Activated CD4-positive, alpha-beta T cell treated with anti-CD3 and anti-CD28 coated beads, Interleukin-2, amount 10 ng/mL, durations not matched to agents 7 days and 5 days (primary cell): ENCODE measurements around the gene UNC119B. TPM values are rescaled to one million over a fixed set of nuclear protein-coding genes. Genes with fewer than 3 reads are reported as not detected.

ENCODE experiments used
- CTCF ChIA-PET: fragments of 350-600 bp; sonication (Branson Sonifier 250); formaldehyde crosslinking; loops from one replicate; lab custom pipeline; 2021; ENCODE audit warnings: antibody characterized with exemption; lab: Charles Lee
- POLR2A ChIA-PET: fragments of 350-600 bp; sonication (Branson Sonifier 250); formaldehyde crosslinking; loops from one replicate; lab custom pipeline; 2021; ENCODE audit warnings: antibody characterized with exemption; lab: Charles Lee
- DNase-seq: peaks from one replicate; pipeline ENCODE4 v3.0.0-alpha.2; 2020
- H3K27ac Mint-ChIP-seq: one replicate; pipeline ENCODE4 v1.8.0; 2021; ENCODE audit warnings: mild to moderate bottlenecking, moderate library complexity, mixed read lengths
- H3K27me3 Mint-ChIP-seq: one replicate; pipeline ENCODE4 v1.8.0; 2021; ENCODE audit warnings: mixed read lengths
- H3K36me3 Mint-ChIP-seq: one replicate; pipeline ENCODE4 v1.8.0; 2021; ENCODE audit warnings: low read depth, mixed read lengths
- H3K4me1 Mint-ChIP-seq: one replicate; pipeline ENCODE4 v1.8.0; 2021; ENCODE audit warnings: mixed read lengths
- H3K4me3 Mint-ChIP-seq: one replicate; pipeline ENCODE4 v1.8.0; 2021; ENCODE audit warnings: mild to moderate bottlenecking, moderate library complexity, mixed read lengths
- H3K9me3 Mint-ChIP-seq: one replicate; pipeline ENCODE4 v1.8.0; 2021; ENCODE audit warnings: mixed read lengths
- total RNA-seq, 2 experiments: library from RNA; stranded (reverse); gene quantifications; one replicate each; pipeline ENCODE4 v1.2.3, GENCODE V29; 2021

UNC119B gene
- total RNA-seq, 2 experiments from 2014 or later = 18.3 to 21.7 TPM

DNA sequence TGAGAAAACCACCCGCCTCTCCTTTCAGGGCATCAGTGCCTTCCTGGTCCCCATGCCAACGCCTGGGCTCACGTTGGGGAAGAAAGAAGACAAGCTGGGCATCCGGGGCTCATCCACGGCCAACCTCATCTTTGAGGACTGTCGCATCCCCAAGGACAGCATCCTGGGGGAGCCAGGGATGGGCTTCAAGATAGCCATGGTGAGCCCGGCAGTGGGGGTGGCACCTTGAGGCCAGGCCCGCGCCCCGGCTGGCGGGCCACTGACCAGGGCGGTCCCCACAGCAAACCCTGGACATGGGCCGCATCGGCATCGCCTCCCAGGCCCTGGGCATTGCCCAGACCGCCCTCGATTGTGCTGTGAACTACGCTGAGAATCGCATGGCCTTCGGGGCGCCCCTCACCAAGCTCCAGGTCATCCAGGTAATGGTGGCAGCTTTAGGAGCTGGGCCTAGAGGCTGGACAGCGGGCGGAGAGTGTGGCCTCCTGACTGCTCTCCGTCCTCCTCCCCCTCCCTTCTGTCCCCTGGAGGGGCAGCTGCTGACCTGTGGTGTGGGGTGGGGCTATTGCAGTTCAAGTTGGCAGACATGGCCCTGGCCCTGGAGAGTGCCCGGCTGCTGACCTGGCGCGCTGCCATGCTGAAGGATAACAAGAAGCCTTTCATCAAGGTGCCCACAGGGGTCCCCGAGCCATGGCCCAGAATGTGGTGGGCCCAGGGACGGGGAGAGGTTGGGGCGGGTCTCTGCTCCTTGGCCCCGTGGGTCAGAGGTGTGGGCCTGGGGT lies 28.2 kb downstream of the UNC119B start:
- Mint-ChIP-seq H3K9me3 (no peaks in the 10 kb centered on the region), H3K4me3 (no peak overlapping the region), H3K27ac (no peak overlapping the region), H3K4me1 (no peaks in the 10 kb centered on the region), H3K36me3 (no peaks in the 10 kb centered on the region), H3K27me3 (no peaks in the 10 kb centered on the region)
- DNase-seq = no peak
- CTCF ChIA-PET = no interaction called here
- POLR2A ChIA-PET = no interaction called here

DNA sequence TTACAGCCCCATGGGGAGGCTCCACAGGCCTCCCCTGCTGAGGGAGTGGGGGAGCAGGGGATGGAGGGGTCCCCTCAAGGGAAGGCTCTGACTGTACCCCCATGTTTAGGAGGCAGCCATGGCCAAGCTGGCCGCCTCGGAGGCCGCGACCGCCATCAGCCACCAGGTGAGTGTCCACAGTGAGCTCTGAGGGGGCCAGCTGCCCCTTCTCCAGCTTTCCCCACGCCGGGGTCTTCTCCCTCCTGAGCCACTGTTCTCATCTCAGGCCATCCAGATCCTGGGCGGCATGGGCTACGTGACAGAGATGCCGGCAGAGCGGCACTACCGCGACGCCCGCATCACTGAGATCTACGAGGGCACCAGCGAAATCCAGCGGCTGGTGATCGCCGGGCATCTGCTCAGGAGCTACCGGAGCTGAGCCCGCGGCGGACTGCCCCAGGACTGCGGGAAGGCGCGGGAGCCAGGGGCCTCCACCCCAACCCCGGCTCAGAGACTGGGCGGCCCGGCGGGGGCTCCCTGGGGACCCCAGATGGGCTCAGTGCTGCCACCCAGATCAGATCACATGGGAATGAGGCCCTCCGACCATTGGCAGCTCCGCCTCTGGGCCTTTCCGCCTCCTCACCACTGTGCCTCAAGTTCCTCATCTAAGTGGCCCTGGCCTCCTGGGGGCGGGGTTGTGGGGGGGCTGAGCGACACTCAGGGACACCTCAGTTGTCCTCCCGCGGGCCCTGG lies 28.9 kb downstream of the UNC119B start:
- DNase-seq = no peak
- no peaks in the 10 kb centered on the region for H3K9me3 Mint-ChIP-seq
- no peak overlapping the region for H3K27ac Mint-ChIP-seq
- no peaks in the 10 kb centered on the region for H3K27me3 Mint-ChIP-seq
- ChIA-PET CTCF (no interaction called here), POLR2A (no interaction called here)
- no peaks in the 10 kb centered on the region for H3K36me3 Mint-ChIP-seq
- no peaks in the 10 kb centered on the region for H3K4me1 Mint-ChIP-seq
- no peak overlapping the region for H3K4me3 Mint-ChIP-seq

DNA sequence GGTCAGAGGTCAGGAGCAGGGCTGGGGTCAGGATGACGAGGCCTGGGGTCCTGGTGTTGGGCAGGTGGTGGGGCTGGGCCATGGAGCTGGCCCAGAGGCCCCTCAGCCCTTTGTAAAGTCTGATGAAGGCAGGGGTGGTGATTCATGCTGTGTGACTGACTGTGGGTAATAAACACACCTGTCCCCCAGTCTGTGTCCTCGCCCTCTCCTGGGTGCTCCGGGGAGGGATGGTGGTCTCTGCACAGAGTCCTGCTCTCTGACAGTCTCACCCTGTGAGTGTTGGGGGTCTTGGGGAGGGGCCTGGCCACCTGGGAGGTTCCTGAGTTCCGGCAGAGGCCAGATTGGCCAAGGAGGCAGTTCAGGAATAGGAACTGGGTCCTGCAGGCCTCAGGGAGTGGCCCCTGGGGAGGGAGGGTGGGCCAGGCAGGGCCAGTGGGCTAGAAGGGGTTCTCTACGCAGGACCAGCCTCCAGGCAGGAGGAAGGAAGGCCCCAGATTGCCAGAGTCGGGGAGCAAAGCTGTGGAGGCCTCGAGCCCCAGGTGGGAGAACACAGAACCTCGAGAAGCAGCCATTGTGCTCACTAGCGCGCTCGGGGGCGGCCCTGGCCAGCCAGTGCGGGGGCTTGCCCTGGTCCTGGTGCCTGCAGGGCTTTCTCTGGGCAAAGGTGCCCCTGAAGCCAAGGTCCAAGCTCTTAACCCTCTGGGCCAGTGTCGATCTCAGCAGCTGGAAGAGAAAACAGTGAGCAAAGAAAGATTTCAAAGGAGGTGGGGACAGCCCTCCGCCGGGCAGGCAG lies 29.8 kb downstream of the UNC119B start:
- no peak overlapping the region for H3K27ac Mint-ChIP-seq
- CTCF ChIA-PET = no interaction called here
- H3K4me3 Mint-ChIP-seq = no peak overlapping the region
- H3K9me3 Mint-ChIP-seq = no peaks in the 10 kb centered on the region
- no peaks in the 10 kb centered on the region for H3K36me3 Mint-ChIP-seq
- no peaks in the 10 kb centered on the region for H3K4me1 Mint-ChIP-seq
- H3K27me3 Mint-ChIP-seq = no peaks in the 10 kb centered on the region
- no peak for DNase-seq
- POLR2A ChIA-PET = no interaction called here

DNA sequence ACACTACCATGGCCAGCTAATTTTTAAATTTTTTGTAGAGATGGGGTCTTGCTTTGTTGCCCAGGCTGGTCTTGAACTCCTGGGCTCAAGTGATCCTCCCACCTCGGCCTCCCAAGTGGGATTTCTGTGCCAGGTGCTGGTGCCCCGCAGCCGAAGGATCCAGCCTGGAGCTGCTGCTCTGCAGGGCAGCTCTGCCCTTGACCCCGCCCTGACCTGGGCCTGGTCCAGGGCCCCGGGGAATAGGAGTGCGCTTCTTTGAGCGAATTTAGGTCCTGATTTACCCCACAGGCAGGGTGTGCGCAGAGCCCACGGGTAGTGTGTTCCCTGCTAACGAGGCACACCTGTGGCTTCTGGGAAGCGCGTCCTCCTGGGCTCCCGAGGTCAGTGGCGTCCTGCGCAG lies 30.6 kb downstream of the UNC119B start:
- no peaks in the 10 kb centered on the region for H3K9me3 Mint-ChIP-seq
- DNase-seq = no peak
- H3K4me3 Mint-ChIP-seq = no peak overlapping the region
- no peak overlapping the region for H3K27ac Mint-ChIP-seq
- CTCF ChIA-PET = no interaction called here
- POLR2A ChIA-PET = no interaction called here
- no peaks in the 10 kb centered on the region for H3K36me3 Mint-ChIP-seq
- H3K27me3 Mint-ChIP-seq = no peaks in the 10 kb centered on the region
- H3K4me1 Mint-ChIP-seq = no peaks in the 10 kb centered on the region

DNA sequence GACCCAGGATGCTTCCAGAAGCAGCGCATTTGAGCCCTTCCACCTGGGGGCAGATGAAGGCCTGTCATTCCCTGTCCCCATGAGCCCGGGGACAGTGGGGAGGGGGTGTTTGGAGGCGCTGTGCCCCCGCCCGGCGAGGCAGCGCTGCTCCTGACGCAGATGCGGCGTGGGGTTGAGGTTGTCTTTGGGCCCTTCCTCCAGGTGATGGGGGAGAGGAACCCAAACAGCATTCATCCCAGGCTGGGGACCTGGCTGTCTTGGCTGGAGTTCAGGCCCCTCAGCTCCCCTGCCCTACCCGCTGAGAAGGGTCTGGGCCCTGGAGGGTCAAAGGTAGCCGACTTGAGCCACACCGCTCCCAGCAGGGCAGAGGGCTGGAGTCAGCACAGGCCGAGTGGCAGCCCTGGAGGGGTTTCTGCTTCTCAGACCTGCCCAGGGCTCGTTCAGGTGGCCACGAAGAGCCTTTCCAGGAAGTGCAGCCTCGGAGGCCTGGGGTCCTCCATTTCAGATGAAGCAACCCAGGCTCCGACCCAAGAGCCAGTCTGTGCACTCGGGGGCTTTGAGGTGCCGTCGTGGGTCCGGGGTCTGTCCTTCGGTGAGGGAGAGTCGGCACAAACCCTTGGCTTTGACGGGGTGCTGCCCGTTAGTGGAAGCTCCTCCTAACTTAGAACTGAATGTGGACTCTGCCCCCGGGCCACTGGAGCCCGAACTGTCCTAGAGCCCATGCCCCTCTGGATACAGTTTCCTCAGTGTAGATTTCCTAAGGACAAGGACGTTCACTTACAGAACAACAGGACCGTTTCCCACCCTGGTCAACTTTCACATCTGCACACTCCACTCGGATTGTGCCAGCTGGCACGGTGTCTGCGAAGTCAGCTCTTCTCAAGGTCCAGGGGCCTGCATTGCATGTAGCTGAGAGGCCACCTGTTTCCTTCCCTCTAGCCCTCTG lies 31.5 kb downstream of the UNC119B start:
- no peaks in the 10 kb centered on the region for H3K36me3 Mint-ChIP-seq
- ChIA-PET CTCF (interaction anchor here (1.4 kb wide), 1 partner anchor 17 kb away, joined by 3 read pairs; no protein-coding TSS in a partner anchor), POLR2A (no interaction called here)
- H3K9me3 Mint-ChIP-seq = no peaks in the 10 kb centered on the region
- no peak overlapping the region for H3K27ac Mint-ChIP-seq
- H3K4me1 Mint-ChIP-seq = no peaks in the 10 kb centered on the region
- DNase-seq = no peak
- no peak overlapping the region for H3K4me3 Mint-ChIP-seq
- H3K27me3 Mint-ChIP-seq = no peaks in the 10 kb centered on the region

DNA sequence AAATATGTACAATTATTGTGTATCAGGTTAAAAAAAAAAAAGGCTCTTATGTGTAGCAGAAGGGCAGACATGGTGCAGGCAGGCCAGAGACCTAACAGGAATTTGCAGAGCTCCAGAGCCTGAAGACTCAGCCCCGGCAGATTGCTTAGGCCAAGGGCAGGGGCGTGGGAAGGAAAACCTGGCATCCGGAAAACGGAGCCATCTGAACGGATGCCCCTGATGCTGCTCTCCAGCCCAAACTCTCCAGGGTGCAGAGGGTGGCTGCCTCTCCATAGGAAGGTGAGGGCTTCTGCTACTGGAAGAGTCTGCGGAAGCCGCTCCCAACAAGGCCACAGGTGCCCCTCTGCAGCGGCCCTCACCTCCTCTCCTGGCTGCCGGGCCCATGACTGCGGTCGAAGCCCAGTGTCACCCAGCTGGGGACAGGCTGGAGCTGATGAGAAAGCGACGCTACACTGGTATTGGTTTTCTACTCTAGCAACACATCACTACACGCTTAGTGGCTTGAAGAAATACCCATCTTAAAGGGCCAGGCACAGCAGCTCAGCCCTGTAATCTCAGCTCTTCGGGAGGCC lies 34.8 kb downstream of the UNC119B start:
- no peaks in the 10 kb centered on the region for H3K36me3 Mint-ChIP-seq
- H3K27me3 Mint-ChIP-seq = no peaks in the 10 kb centered on the region
- peaks cover 5% of the 10 kb centered on the region for H3K4me1 Mint-ChIP-seq
- DNase-seq = no peak
- H3K4me3 Mint-ChIP-seq = no peak overlapping the region
- no peaks in the 10 kb centered on the region for H3K9me3 Mint-ChIP-seq
- CTCF ChIA-PET = no interaction called here
- no peak overlapping the region for H3K27ac Mint-ChIP-seq
- POLR2A ChIA-PET = no interaction called here

DNA sequence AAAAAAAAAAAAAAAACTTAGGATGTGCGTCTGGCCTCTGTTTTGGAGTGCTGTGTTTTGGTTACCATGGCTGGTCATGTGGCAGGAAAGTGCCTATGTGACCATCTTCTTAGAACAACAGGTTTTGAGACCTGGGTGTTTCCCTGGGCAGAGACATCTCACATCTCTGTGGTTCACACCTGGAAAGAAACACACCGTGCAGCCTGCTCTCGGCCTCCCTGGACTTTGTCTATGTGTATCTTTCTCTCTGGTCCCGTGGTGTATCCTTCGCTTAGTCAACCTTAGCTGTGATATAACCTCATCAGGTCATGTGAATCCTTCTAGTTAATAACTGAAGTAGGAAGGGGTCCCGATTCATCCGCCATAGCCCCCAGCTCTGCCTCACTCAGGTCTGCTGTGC lies 38.0 kb downstream of the UNC119B start:
- Mint-ChIP-seq H3K4me3 (no peak overlapping the region), H3K36me3 (no peaks in the 10 kb centered on the region), H3K27ac (no peak overlapping the region), H3K9me3 (no peaks in the 10 kb centered on the region), H3K4me1 (peaks cover 5% of the 10 kb centered on the region), H3K27me3 (no peaks in the 10 kb centered on the region)
- ChIA-PET POLR2A (no interaction called here), CTCF (no interaction called here)
- no peak for DNase-seq

DNA sequence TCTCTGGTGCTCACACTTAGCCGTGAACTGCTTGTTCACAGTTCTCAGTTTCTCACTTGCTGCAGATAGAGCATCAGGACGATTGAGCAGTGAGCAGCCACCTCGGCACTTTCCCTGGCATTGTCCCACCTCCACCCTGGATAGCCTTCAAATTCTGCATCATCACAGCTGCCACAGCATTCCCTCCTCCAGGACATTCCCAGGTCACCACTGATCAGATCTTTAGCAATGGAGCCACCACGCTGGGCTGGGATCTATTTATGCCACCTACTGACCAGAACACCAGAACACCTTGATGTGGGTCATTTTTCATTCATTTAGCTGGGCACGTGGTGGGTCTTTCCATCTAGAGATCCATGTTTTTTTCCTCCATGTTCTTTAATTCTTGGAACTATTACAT lies 39.0 kb downstream of the UNC119B start:
- Mint-ChIP-seq H3K27me3 (peaks cover 3% of the 10 kb centered on the region), H3K4me3 (no peak overlapping the region), H3K36me3 (no peaks in the 10 kb centered on the region), H3K27ac (no peak overlapping the region), H3K9me3 (no peaks in the 10 kb centered on the region), H3K4me1 (peaks cover 5% of the 10 kb centered on the region)
- DNase-seq = no peak
- POLR2A ChIA-PET = interaction anchor here (0.6 kb wide), 1 partner anchor 1563 kb away, joined by 4 read pairs; no protein-coding TSS in a partner anchor
- CTCF ChIA-PET = interaction anchor here (0.6 kb wide), 1 partner anchor 51 kb away, joined by 3 read pairs; no protein-coding TSS in a partner anchor

DNA sequence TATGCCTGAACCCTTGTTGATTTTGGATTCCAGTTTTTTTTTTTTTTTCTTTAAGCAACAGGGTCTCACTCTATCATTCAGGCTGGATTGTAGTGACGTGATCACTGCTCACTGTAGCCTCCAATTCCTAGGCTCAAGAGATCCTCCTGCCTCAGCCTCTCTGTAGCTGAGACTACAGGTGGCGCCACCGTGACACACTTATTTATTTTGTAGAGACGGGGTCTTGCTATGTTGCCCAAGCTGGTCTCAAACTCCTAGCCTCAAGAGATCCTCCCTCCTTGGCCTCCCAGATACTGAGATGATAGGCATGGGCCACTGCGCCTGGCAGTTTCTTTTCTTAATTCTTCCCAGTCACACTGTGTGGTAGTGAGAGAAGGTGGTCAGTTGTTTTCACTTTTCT lies 40.5 kb downstream of the UNC119B start:
- peaks cover 4% of the 10 kb centered on the region for H3K36me3 Mint-ChIP-seq
- no peak overlapping the region for H3K4me3 Mint-ChIP-seq
- peaks cover 5% of the 10 kb centered on the region for H3K9me3 Mint-ChIP-seq
- POLR2A ChIA-PET = no interaction called here
- peaks cover 5% of the 10 kb centered on the region for H3K27me3 Mint-ChIP-seq
- peaks cover 5% of the 10 kb centered on the region for H3K4me1 Mint-ChIP-seq
- DNase-seq = no peak
- CTCF ChIA-PET = interaction anchor here (0.5 to 0.6 kb wide), 4 partner anchors 83 to 370 kb away, joined by 3 read pairs; no protein-coding TSS in a partner anchor
- H3K27ac Mint-ChIP-seq = no peak overlapping the region

DNA sequence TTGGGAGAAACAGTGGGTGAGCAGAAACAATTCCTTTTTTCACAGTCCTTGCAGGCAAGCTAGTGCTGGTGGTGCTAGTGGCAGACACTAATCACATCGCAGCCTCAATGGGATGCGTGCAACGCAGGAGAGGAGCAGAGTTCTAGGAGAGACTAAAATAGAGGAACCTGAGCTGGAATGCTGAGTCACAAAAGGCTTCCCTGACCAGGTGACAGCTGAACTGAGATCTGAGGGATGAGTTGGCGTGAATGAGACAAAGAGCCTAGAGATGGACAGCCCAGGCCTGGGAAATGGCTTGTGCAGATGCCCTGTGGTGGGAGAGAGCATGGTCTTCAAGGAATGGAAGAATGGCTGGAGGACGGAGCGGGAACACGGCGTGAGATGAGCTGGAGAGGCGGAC lies 41.1 kb downstream of the UNC119B start:
- no peak for DNase-seq
- ChIA-PET CTCF (no interaction called here), POLR2A (no interaction called here)
- H3K36me3 Mint-ChIP-seq = peaks cover 4% of the 10 kb centered on the region
- no peak overlapping the region for H3K4me3 Mint-ChIP-seq
- peaks cover 5% of the 10 kb centered on the region for H3K27me3 Mint-ChIP-seq
- H3K9me3 Mint-ChIP-seq = peaks cover 5% of the 10 kb centered on the region
- peaks cover 5% of the 10 kb centered on the region for H3K4me1 Mint-ChIP-seq
- H3K27ac Mint-ChIP-seq = no peak overlapping the region

DNA sequence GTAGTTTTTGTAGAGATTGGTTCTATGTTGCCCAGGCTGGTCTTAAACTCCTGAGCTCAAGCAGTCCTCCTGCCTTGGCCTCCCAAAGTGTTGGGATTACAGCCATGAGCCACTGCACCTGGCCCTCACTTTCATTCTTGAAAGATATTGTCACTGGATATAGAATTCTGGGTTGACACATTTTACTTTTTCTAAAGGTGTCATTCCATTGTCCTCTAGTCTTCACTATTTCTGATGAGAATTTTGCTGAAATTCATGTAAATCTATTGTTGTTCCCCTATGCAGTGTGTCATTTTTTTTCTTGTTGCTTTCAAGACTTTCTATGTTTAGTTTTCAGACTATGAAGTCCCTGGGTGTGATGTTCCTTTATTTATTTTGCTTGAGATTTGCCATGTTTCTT lies 44.5 kb downstream of the UNC119B start:
- Mint-ChIP-seq H3K4me1 (no peaks in the 10 kb centered on the region), H3K27ac (no peak overlapping the region), H3K4me3 (no peak overlapping the region), H3K9me3 (peaks cover 5% of the 10 kb centered on the region), H3K36me3 (peaks cover 4% of the 10 kb centered on the region), H3K27me3 (peaks cover 5% of the 10 kb centered on the region)
- no peak for DNase-seq
- ChIA-PET POLR2A (no interaction called here), CTCF (no interaction called here)

DNA sequence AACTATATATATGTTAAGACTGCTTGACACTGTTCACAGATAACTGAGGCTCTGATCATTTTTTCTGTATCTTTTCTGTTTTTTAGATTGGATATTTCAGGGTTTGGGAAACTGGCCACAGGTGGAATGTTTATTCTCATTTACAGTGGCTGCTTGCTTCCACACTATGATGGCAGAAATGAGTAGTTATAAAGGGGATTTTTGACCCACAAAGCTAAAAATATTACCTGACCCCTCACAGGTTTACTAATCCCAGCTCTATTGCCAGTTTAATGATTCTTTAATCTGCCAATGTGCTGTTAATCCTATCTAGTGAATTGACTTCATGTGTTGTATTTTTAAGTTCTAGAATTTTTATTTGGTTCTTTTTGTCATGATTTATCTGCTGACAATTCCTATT lies 45.0 kb downstream of the UNC119B start:
- H3K4me1 Mint-ChIP-seq = peaks cover 2% of the 10 kb centered on the region
- CTCF ChIA-PET = interaction anchor here (0.5 kb wide), 1 partner anchor 342 kb away, joined by 4 read pairs; no protein-coding TSS in a partner anchor
- no peak overlapping the region for H3K27ac Mint-ChIP-seq
- POLR2A ChIA-PET = no interaction called here
- H3K4me3 Mint-ChIP-seq = no peak overlapping the region
- peaks cover 4% of the 10 kb centered on the region for H3K36me3 Mint-ChIP-seq
- no peak for DNase-seq
- H3K27me3 Mint-ChIP-seq = peaks cover 5% of the 10 kb centered on the region
- H3K9me3 Mint-ChIP-seq = peaks cover 5% of the 10 kb centered on the region
